KBM-7 (cell line): ENCODE measurements around the gene TPBGL.

Experiments
- DNase-seq: peaks from one replicate; pipeline ENCODE4 v3.0.0-alpha.2; 2015
- in situ Hi-C: fragments of 300-500 bp; cut with MboI; formaldehyde crosslinking; loops from 2 replicates; pipeline ENCODE4 v1.14.3; 2020; ENCODE audit warnings: low sequenced_read_pairs, low pct_unique_long_range_greater_than_20kb, mixed read lengths

The TPBGL gene

GRCh38 chr11:75205564-75206020 is 35.0 kb upstream of the TPBGL start:
- no peak for DNase-seq
- in situ Hi-C loops = no loop called here

- in situ Hi-C loops = no loop called here
- peak; percentile 87 for DNase-seq
These were observed 32.1 kb upstream of the TPBGL start for GRCh38 chr11:75208446-75208845.

GRCh38 chr11:75212411-75212810 is 28.2 kb upstream of the TPBGL start:
- DNase-seq = no peak
- in situ Hi-C loops = no loop called here

- in situ Hi-C loops = no loop called here
- peak; percentile 90 for DNase-seq
These were observed 26.2 kb upstream of the TPBGL start for GRCh38 chr11:75214411-75214821.

GRCh38 chr11:75214843-75215242 is 25.7 kb upstream of the TPBGL start:
- in situ Hi-C loops = no loop called here

GRCh38 chr11:75219869-75220268 is 20.7 kb upstream of the TPBGL start:
- in situ Hi-C loops = no loop called here
- DNase-seq = no peak

More at GRCh38 chr11:75214843-75215242, 25.7 kb upstream of the TPBGL start:
- no peak for DNase-seq

- in situ Hi-C loops = no loop called here
- no peak for DNase-seq
These were observed 16.5 kb upstream of the TPBGL start for GRCh38 chr11:75223954-75224643.

GRCh38 chr11:75225794-75226193 is 14.8 kb upstream of the TPBGL start:
- in situ Hi-C loops = no loop called here
- no peak for DNase-seq

GRCh38 chr11:75229466-75229865 is 11.1 kb upstream of the TPBGL start:
- in situ Hi-C loops = no loop called here
- no peak for DNase-seq

GRCh38 chr11:75230621-75231020 is 10.0 kb upstream of the TPBGL start:
- in situ Hi-C loops = no loop called here
- no peak for DNase-seq

GRCh38 chr11:75233754-75234172 is 6.8 kb upstream of the TPBGL start:
- DNase-seq = peak; percentile 65
- in situ Hi-C loops = no loop called here

GRCh38 chr11:75236062-75236461 is 4.5 kb upstream of the TPBGL start:
- in situ Hi-C loops = no loop called here
- DNase-seq = no peak

GRCh38 chr11:75237050-75237449 is 3.5 kb upstream of the TPBGL start:
- in situ Hi-C loops = no loop called here
- DNase-seq = no peak

- DNase-seq = no peak
- in situ Hi-C loops = no loop called here
These were observed 1.8 kb upstream of the TPBGL start for GRCh38 chr11:75238595-75239440.

- in situ Hi-C loops = no loop called here
These were observed 863 bp upstream of the TPBGL start for GRCh38 chr11:75239531-75240290.

GRCh38 chr11:75241036-75241905 is 697 bp downstream of the TPBGL start:
- peak; percentile 89 for DNase-seq
- in situ Hi-C loops = no loop called here

More at GRCh38 chr11:75239531-75240290, 863 bp upstream of the TPBGL start:
- no peak for DNase-seq

GRCh38 chr11:75241906-75242644 is 1.5 kb downstream of the TPBGL start:
- DNase-seq = no peak
- in situ Hi-C loops = no loop called here
